ENCODE measurements around the gene CCZ1. TPM values are rescaled to one million over a fixed set of nuclear protein-coding genes. Genes with fewer than 3 reads are reported as not detected.
"Not testable (repeated sequence)": the region's sequence is repeated elsewhere in the genome, so short reads cannot be mapped to it uniquely, and the experiment has no call there.

The CCZ1 gene
- 107 and 118 TPM in 2 replicates for total RNA-seq (2014; rRNA removed; shearing (Covaris generic))

- peak; percentile 72 for DNase-seq (ENCODE audit: low read depth)
Observed at GRCh38 chr7:5898480-5899224, at the start of gene CCZ1. TSS of gene CCZ1 (plus strand) at chr7:5898733. CDS start at chr7:5898800, 67 bp downstream.

- no peak for DNase-seq (ENCODE audit: low read depth)
Observed at GRCh38 chr7:5850944-5851343, 47.6 kb upstream of the CCZ1 start.

- DNase-seq (ENCODE audit: low read depth): peak; percentile 16
Observed at GRCh38 chr7:5854738-5855137, 43.8 kb upstream of the CCZ1 start.

GRCh38 chr7:5857041-5857575, 41.4 kb upstream of the CCZ1 start:
- not testable (repeated sequence) for DNase-seq (ENCODE audit: low read depth)

- DNase-seq (ENCODE audit: low read depth): not testable (repeated sequence)
Observed at GRCh38 chr7:5858494-5858893, 40.0 kb upstream of the CCZ1 start.

GRCh38 chr7:5861281-5861680, 37.3 kb upstream of the CCZ1 start:
- not testable (repeated sequence) for DNase-seq (ENCODE audit: low read depth)

GRCh38 chr7:5862753-5863366, 35.7 kb upstream of the CCZ1 start:
- not testable (repeated sequence) for DNase-seq (ENCODE audit: low read depth)

- DNase-seq (ENCODE audit: low read depth): not testable (repeated sequence)
Observed at GRCh38 chr7:5865279-5865931, 33.1 kb upstream of the CCZ1 start.

GRCh38 chr7:5867060-5867459, 31.5 kb upstream of the CCZ1 start:
- DNase-seq (ENCODE audit: low read depth): no peak

- DNase-seq (ENCODE audit: low read depth): not testable (repeated sequence)
Observed at GRCh38 chr7:5868928-5869341, 29.6 kb upstream of the CCZ1 start.

- no peak for DNase-seq (ENCODE audit: low read depth)
Observed at GRCh38 chr7:5869691-5870090, 28.8 kb upstream of the CCZ1 start.

- no peak for DNase-seq (ENCODE audit: low read depth)
Observed at GRCh38 chr7:5870311-5870710, 28.2 kb upstream of the CCZ1 start.

- DNase-seq (ENCODE audit: low read depth): no peak
Observed at GRCh38 chr7:5872326-5872725, 26.2 kb upstream of the CCZ1 start.

GRCh38 chr7:5879591-5879990, 18.9 kb upstream of the CCZ1 start:
- DNase-seq (ENCODE audit: low read depth): not testable (repeated sequence)

GRCh38 chr7:5880106-5880505, 18.4 kb upstream of the CCZ1 start:
- DNase-seq (ENCODE audit: low read depth): not testable (repeated sequence)

- DNase-seq (ENCODE audit: low read depth): not testable (repeated sequence)
Observed at GRCh38 chr7:5884431-5884830, 14.1 kb upstream of the CCZ1 start.

- DNase-seq (ENCODE audit: low read depth): not testable (repeated sequence)
Observed at GRCh38 chr7:5888021-5888420, 10.5 kb upstream of the CCZ1 start.

GRCh38 chr7:5890244-5890643, 8.3 kb upstream of the CCZ1 start:
- DNase-seq (ENCODE audit: low read depth): not testable (repeated sequence)

GRCh38 chr7:5892498-5892897, 6.0 kb upstream of the CCZ1 start:
- DNase-seq (ENCODE audit: low read depth): no peak

- DNase-seq (ENCODE audit: low read depth): not testable (repeated sequence)
Observed at GRCh38 chr7:5897369-5897919, 1.1 kb upstream of the CCZ1 start.

GRCh38 chr7:5903002-5903401, 4.5 kb downstream of the CCZ1 start:
- DNase-seq (ENCODE audit: low read depth): not testable (repeated sequence)

GRCh38 chr7:5904726-5905125, 6.2 kb downstream of the CCZ1 start:
- not testable (repeated sequence) for DNase-seq (ENCODE audit: low read depth)
